ENCODE results near the gene RTN4. TPM values are rescaled to one million over a fixed set of nuclear protein-coding genes. Genes with fewer than 3 reads are reported as not detected.

RTN4 gene
- total RNA-seq, 2 experiments from 2014 or later: 77.1 to 79.9 TPM

DNA sequence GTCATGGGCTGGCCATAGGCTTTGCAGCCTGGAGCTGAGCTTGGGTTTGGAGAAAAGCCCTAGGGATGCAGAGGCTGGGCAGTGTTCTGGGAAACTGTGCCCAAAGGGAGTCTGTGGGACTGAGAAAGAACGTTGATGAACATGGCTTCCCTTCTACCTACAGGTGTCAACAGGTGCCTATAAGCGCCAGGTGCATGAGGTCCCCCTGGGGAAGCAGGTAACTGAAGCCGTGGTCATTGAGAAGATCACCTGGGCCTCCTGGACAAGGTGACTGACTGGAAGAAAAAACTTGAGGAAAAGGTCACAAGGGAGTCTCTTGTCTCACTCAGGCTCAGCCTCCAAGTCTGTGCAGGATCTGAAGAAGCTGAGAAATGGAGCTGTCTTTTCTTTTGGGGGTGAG is 83.4 kb downstream of the RTN4 start:
- POLR2A ChIA-PET: no interaction called here

DNA sequence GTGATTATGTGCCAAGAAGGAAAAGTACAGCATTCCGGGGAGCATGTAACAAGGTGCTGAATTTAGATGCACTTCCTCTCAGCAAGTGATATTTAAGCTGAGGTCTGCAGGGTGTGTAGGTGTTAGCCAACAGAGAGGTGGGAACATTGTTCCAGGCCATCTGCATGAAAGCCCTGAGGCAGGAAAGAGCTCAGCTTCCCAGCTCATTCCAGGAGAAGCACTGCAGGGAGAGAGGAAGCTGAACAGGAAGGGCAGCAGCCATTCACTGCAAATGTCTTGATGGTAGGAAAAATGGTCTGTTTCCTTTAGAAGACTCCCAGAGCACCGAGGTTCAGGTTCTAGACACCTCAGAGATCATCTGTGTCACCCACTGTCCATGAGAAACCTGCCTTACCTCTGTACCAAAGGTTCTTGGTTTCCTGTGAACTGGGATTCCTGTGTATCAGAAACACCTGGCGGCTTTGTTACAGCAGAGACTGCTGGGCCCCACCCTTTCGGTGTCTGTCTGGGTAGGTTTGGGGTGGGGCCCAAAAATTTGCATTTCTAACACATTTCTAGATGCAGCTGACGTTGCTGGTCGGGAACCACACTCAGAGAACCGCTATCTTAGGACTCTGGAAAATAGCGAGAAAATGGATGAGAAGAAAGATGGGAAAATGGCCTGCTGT is 84.0 kb downstream of the RTN4 start:
- no peak overlapping the region for H3K4me3 Mint-ChIP-seq
- POLR2A ChIA-PET: no interaction called here
- no peak overlapping the region for H3K27ac Mint-ChIP-seq
- peaks cover 20% of the 10 kb centered on the region for H3K4me1 Mint-ChIP-seq
- peaks cover 13% of the 10 kb centered on the region for H3K36me3 Mint-ChIP-seq (ENCODE audit: low read depth)
- H3K9me3 Mint-ChIP-seq: peaks cover 5% of the 10 kb centered on the region
- no peak for DNase-seq
- CTCF ChIA-PET: interaction anchor here (1.0 kb wide), 1 partner anchor 14 kb away, joined by 5 read pairs; no protein-coding TSS in a partner anchor
- no peaks in the 10 kb centered on the region for H3K27me3 Mint-ChIP-seq

More for the DNA sequence above, 83.4 kb downstream of the RTN4 start:
- DNase-seq: no peak
- Mint-ChIP-seq H3K27me3 (no peaks in the 10 kb centered on the region), H3K4me3 (no peak overlapping the region), H3K9me3 (peaks cover 5% of the 10 kb centered on the region), H3K27ac (no peak overlapping the region), H3K4me1 (peaks cover 20% of the 10 kb centered on the region), H3K36me3 (ENCODE audit: low read depth) (peaks cover 17% of the 10 kb centered on the region)
- CTCF ChIA-PET: interaction anchor here (1.0 kb wide), 1 partner anchor 14 kb away, joined by 5 read pairs; no protein-coding TSS in a partner anchor

DNA sequence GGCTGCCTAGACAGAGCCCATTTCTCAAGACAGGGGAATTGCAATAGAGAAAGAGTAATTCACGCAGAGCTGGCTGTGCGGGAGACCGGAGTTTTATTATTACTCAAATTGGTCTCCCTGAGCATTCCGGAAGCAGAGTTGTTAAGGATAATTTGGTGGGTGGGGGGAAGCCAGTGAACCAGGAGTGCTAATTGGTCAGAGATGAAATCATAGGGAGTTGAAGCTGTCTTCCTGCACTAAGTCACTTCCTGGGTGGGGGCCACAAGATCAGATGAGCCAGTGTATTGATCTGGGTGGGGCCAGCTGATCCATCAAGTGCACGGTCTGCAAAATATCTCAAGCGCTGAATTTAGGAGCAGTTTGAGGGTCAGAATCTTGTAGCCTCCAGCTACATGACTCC is 84.8 kb downstream of the RTN4 start:
- Mint-ChIP-seq H3K4me1 (peaks cover 20% of the 10 kb centered on the region), H3K4me3 (no peak overlapping the region), H3K36me3 (ENCODE audit: low read depth) (peaks cover 11% of the 10 kb centered on the region), H3K9me3 (peaks cover 5% of the 10 kb centered on the region), H3K27ac (peak overlapping the region; percentile 26), H3K27me3 (no peaks in the 10 kb centered on the region)
- CTCF ChIA-PET: interaction anchor here (0.6 to 1.4 kb wide), 3 partner anchors 29 to 446 kb away, joined by 3 to 4 read pairs (median 3); no protein-coding TSS in a partner anchor
- POLR2A ChIA-PET: no interaction called here
- no peak for DNase-seq

DNA sequence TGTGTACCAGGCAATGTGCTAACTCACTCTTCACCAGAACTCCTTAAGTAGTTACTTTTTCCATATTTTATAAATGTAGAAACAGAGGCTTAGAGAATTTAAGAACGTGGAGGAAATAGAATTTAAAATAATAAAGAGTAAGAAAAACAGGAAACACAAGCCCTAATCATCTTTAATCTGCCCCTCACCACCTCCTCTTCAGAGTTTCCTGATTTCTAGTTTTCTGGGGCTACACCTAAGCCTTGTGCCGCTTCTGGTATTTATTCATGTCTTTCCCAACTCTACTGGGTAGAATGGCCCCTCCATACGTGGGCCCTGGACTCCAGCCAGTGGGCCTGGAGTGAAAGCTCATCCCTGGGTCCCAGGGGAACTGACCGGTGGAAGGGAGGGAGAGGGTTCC is 85.4 kb downstream of the RTN4 start:
- POLR2A ChIA-PET: no interaction called here

DNA sequence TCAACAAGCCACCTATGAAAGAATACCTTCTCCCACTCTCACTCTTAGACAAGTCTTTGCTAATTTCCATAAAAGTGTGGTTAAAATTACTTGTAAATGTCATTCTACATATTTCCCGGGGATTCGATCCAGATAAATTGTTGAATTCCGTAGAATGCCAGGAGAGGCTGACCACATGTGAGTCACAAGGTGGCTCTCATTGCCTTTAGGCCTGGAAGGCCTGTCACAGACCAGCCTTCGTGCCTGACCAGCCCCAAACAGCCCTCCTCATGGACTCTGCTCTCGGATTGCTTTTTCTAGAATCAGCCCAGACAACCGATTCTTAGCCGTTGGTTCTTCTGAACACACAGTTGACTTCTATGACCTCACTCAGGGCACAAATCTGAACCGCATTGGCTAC is 86.0 kb downstream of the RTN4 start:
- no peak overlapping the region for H3K4me3 Mint-ChIP-seq
- ChIA-PET POLR2A (no interaction called here), CTCF (no interaction called here)
- H3K27me3 Mint-ChIP-seq: no peaks in the 10 kb centered on the region
- H3K36me3 Mint-ChIP-seq (ENCODE audit: low read depth): peaks cover 9% of the 10 kb centered on the region
- peaks cover 20% of the 10 kb centered on the region for H3K4me1 Mint-ChIP-seq
- H3K9me3 Mint-ChIP-seq: peaks cover 5% of the 10 kb centered on the region
- no peak for DNase-seq
- no peak overlapping the region for H3K27ac Mint-ChIP-seq

More for the DNA sequence above, 85.4 kb downstream of the RTN4 start:
- Mint-ChIP-seq H3K36me3 (ENCODE audit: low read depth) (peaks cover 11% of the 10 kb centered on the region), H3K4me3 (no peak overlapping the region), H3K9me3 (peaks cover 5% of the 10 kb centered on the region), H3K4me1 (peaks cover 20% of the 10 kb centered on the region), H3K27me3 (no peaks in the 10 kb centered on the region), H3K27ac (peak overlapping the region; percentile 26)
- CTCF ChIA-PET: interaction anchor here (0.6 to 1.4 kb wide), 3 partner anchors 30 to 446 kb away, joined by 3 to 4 read pairs (median 3); no protein-coding TSS in a partner anchor
- no peak for DNase-seq

DNA sequence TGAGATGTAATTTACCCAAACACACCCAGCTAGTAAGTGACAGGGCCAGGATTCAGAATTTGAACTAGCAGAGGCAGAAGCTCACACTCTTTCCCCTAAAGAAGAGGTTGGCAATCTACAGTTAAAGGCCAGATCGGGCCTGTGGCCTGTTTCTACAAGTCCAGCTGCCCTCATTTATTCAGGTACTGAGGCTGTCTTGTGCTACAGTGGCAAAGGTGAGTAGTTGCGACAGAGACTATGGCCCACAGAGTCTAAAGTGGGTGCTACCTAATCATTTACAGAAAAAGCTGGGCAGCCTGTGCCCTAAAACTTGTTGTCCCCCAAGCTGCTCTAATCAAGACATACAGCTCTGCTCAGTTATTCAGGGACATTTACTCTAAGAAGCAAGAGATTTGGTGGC is 86.8 kb downstream of the RTN4 start:
- no peak overlapping the region for H3K27ac Mint-ChIP-seq
- ChIA-PET CTCF (no interaction called here), POLR2A (no interaction called here)
- H3K36me3 Mint-ChIP-seq (ENCODE audit: low read depth): peaks cover 9% of the 10 kb centered on the region
- peaks cover 5% of the 10 kb centered on the region for H3K9me3 Mint-ChIP-seq
- no peak overlapping the region for H3K4me3 Mint-ChIP-seq
- peaks cover 20% of the 10 kb centered on the region for H3K4me1 Mint-ChIP-seq
- H3K27me3 Mint-ChIP-seq: no peaks in the 10 kb centered on the region
- no peak for DNase-seq

DNA sequence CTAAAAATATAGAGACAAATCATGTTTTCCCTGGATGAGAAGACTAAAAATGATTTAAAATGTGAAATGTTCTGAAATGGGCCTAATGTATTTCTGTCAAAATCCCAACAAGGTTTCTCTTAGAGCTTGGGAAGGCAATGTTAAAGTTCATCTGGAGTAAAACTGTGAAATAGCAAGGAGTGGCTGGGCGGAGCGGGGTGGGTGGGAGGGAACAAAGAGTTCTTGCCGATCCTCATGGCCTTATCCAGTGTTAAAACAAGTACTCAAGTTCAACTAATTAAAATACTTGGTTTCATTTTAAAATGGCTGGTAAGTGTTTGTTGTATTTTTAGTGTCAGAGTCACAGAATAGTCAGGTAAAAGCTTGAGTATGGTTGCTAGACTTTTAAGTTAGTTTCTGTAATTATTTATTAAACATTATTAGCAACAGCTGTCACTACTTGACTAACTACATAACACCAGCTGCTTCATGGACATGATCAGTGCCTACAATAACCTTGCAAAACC is 87.3 kb downstream of the RTN4 start:
- Mint-ChIP-seq H3K27ac (no peak overlapping the region), H3K36me3 (ENCODE audit: low read depth) (peaks cover 9% of the 10 kb centered on the region), H3K4me3 (no peak overlapping the region), H3K9me3 (peaks cover 5% of the 10 kb centered on the region), H3K4me1 (peaks cover 20% of the 10 kb centered on the region), H3K27me3 (no peaks in the 10 kb centered on the region)
- ChIA-PET CTCF (no interaction called here), POLR2A (no interaction called here)
- DNase-seq: no peak

DNA sequence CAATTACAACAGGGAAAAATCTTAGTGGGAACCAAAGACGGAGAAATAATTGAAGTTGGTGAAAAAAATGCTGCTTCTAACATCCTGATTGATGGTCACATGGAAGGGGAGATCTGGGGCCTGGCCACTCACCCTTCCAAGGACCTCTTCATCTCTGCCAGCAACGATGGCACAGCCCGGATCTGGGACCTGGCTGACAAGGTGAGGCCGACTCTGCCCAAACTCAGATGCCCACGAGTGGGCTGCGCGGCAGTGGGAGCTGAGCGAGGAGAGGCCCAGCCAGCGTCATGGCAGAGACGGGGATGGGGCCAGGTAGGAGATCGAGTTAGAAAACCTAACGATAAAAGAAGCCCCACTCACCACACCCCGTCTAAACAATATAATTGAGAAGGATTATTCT is 87.7 kb downstream of the RTN4 start:
- peaks cover 20% of the 10 kb centered on the region for H3K4me1 Mint-ChIP-seq
- H3K9me3 Mint-ChIP-seq: peaks cover 3% of the 10 kb centered on the region
- H3K27ac Mint-ChIP-seq: no peak overlapping the region
- H3K4me3 Mint-ChIP-seq: no peak overlapping the region
- ChIA-PET POLR2A (no interaction called here), CTCF (no interaction called here)
- no peaks in the 10 kb centered on the region for H3K27me3 Mint-ChIP-seq
- DNase-seq: no peak
- peaks cover 9% of the 10 kb centered on the region for H3K36me3 Mint-ChIP-seq (ENCODE audit: low read depth)

DNA sequence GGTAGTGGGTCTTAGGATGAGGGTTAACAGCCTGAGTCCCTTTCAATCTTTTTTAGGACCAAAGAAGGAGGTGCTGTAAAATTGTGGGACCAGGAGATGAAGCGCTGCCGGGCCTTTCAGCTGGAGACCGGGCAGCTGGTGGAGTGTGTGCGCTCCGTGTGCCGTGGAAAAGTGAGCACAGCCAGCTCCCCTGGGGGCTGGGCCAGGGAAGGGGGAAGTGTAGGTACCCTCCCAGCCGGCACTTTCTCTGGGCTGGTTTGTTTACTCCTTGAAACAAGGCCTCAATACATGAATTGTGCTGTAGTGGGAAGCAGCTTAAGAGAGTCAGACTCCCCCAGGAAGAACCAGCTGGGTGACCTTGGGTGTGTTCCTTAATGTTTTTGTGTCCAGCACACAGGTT is 90.1 kb downstream of the RTN4 start:
- H3K4me1 Mint-ChIP-seq: peaks cover 12% of the 10 kb centered on the region
- POLR2A ChIA-PET: no interaction called here
- H3K27me3 Mint-ChIP-seq: no peaks in the 10 kb centered on the region
- no peak overlapping the region for H3K27ac Mint-ChIP-seq
- no peak for DNase-seq
- no peak overlapping the region for H3K4me3 Mint-ChIP-seq
- CTCF ChIA-PET: interaction anchor here (1.3 to 1.5 kb wide), 3 partner anchors 8 to 13 kb away, joined by 3 to 4 read pairs (median 3); no protein-coding TSS in a partner anchor
- H3K9me3 Mint-ChIP-seq: peaks cover under 1% of the 10 kb centered on the region
- H3K36me3 Mint-ChIP-seq (ENCODE audit: low read depth): peaks cover 2% of the 10 kb centered on the region

DNA sequence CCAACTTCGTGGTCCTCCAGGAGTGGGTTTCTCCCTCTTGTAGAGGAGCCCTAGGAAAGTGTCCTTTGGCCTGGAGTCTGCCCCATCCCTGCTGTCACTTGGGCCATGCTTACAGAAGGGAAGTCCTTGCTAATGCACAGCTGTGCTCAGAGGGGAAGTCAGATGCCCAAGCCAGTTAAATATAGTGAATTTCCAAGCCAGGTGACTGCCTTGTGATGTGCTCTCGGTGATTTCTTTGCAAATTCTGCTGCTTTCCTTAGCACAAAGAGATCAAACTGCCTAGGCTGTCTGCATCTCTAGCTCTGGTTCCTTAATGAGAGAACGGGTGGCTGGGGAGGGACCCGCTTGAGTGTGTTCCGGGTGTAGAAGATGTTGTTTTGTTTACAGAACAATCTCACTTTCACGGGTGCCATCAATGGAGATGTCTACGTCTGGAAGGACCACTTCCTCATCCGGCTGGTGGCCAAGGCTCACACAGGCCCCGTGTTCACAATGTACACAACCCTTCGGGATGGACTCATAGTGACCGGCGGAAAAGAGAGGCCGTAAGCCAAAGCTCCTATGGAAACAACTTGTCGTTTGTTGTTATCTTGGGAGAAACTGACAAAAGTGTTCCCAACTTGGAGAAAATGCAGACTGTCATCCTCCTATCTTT is 91.4 kb downstream of the RTN4 start:
- CTCF ChIA-PET: no interaction called here
- DNase-seq: no peak
- H3K4me1 Mint-ChIP-seq: peaks cover 6% of the 10 kb centered on the region

DNA sequence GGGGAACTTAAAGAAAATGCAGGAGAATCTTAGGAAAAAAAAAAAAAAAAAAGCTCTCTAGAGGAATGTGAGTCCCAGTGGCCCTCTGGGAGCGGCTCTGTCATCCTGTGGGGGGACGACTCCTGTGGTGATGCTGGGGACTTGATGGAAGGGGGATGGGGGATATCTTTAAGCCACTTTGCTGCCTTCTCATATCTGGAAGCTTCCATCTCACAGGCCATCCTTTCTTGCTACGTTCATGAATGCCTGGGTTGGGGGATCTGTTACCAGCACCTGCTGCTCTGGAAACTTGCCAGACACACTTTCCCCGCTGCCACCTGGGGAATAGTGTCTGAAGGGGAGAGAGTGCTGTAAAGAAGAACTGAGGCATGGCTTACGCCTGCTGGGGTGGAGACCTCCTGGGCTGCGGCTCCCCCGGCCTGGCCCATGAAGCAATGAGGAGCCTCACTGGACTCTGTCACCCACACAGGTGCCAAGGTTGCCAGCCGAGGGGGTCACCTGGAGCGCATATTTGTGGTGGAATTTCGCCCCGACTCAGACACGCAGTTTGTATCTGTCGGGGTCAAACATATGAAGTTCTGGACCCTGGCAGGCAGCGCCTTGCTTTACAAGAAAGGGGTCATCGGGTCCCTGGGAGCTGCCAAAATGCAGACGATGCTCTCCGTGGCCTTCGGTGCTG is 92.8 kb downstream of the RTN4 start:
- no peaks in the 10 kb centered on the region for H3K9me3 Mint-ChIP-seq
- no peak overlapping the region for H3K4me3 Mint-ChIP-seq
- H3K27ac Mint-ChIP-seq: no peak overlapping the region
- no peaks in the 10 kb centered on the region for H3K36me3 Mint-ChIP-seq (ENCODE audit: low read depth)
- peaks cover 6% of the 10 kb centered on the region for H3K4me1 Mint-ChIP-seq
- no peaks in the 10 kb centered on the region for H3K27me3 Mint-ChIP-seq
- POLR2A ChIA-PET: interaction anchor here (0.6 kb wide), 1 partner anchor 26 kb away, joined by 4 read pairs; no protein-coding TSS in a partner anchor
- no peak for DNase-seq
- CTCF ChIA-PET: no interaction called here

More for the DNA sequence above, 91.4 kb downstream of the RTN4 start:
- H3K4me3 Mint-ChIP-seq: no peak overlapping the region
- H3K9me3 Mint-ChIP-seq: no peaks in the 10 kb centered on the region
- no peaks in the 10 kb centered on the region for H3K36me3 Mint-ChIP-seq (ENCODE audit: low read depth)
- no peak overlapping the region for H3K27ac Mint-ChIP-seq
- H3K27me3 Mint-ChIP-seq: no peaks in the 10 kb centered on the region
- POLR2A ChIA-PET: no interaction called here

DNA sequence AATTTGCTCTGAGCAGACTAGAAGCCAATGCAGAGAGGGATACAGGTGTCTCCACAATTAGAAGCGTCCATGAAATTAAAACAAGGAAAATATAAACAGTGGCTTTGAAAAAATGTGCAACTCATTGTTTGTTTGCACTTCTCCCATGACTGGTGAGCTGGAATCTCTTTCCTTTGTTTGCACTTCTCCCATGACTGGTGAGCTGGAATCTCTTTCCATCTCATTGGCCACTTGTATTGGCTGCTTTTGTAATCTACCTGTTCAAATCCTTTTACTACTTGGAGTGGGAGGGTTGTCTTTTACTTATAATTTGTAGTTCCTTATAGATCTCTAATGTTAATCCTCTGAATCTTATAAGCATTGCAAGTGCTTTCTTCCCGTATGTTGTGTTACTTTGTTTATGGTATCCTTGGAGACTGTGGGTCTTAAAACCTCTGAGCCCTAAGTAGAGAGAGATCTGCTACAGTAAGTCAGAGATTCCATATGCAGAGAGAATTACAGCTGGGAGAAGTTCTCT is 94.1 kb downstream of the RTN4 start:
- H3K4me3 Mint-ChIP-seq: no peak overlapping the region
- POLR2A ChIA-PET: no interaction called here

More for the DNA sequence above, 94.1 kb downstream of the RTN4 start:
- CTCF ChIA-PET: interaction anchor here (0.7 to 1.2 kb wide), 3 partner anchors 23 to 31 kb away, joined by 3 to 4 read pairs (median 3); no protein-coding TSS in a partner anchor
- no peaks in the 10 kb centered on the region for H3K27me3 Mint-ChIP-seq
- H3K36me3 Mint-ChIP-seq (ENCODE audit: low read depth): no peaks in the 10 kb centered on the region
- H3K4me1 Mint-ChIP-seq: peaks cover 6% of the 10 kb centered on the region
- DNase-seq: no peak
- H3K9me3 Mint-ChIP-seq: no peaks in the 10 kb centered on the region
- H3K27ac Mint-ChIP-seq: no peak overlapping the region

Measured in activated CD4-positive, alpha-beta T cell treated with anti-CD3 and anti-CD28 coated beads, Interleukin-2, amount 10 ng/mL, durations not matched to agents 7 days and 5 days (primary cell).